Activated CD4-positive, alpha-beta T cell treated with anti-CD3 and anti-CD28 coated beads for 48 hours (primary cell): ENCODE measurements around the gene GPX4.
A peak's percentile ranks its signal among the peaks of the same experiment; 100 is the strongest.

ENCODE experiments used
- DNase-seq: peaks from one replicate; pipeline ENCODE4 v3.0.0-alpha.2; 2020

The GPX4 gene

GRCh38 chr19:1068009-1069001 lies 35.5 kb upstream of the GPX4 start:
- peak; percentile 63 for DNase-seq

GRCh38 chr19:1069009-1069779 lies 34.6 kb upstream of the GPX4 start:
- DNase-seq: peak; percentile 72

- no peak for DNase-seq
Measured at GRCh38 chr19:1070576-1070930, 33.2 kb upstream of the GPX4 start.

DNA sequence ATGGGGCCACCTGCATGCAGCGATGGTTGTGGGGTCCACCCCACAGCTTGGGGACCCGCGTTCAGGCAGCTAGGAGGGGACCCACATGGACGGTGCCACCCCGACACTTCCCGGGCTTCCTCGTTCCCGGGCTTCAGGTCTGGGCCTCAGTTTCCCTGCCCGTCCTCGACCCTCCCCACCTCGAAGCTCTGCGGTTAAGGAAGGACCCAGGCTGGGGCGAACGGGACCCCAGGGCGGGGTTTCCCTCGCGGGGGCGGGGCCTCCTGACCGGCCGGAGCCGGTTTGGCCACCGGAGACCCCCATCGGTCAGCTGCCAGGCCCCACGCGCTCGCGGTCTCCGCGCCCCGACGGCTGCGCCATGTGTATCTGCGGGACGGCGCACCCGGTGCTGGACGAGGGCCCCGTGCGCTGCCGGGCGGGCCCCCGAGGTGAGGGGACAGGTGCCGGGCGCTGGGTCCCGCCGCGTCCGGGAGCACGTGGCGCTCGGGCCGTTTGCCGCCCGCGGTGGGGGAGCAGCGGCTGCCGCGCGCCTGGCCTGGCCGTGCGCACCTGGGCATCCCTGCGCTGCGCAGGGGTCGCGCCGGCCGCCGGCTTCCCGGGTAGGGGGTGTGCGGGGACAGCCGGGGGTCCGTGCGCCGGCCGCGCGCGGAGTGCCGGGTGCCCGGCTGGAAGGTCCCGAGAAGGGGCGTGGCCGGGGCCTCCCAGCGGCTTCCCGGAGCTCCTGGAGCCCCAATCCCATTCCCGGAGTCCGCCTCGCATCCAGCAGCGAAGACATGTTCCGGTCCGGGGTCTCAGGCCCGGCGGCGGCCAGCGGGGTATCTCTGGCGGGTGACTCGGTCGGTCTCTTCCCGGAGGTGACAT lies 32.6 kb upstream of the GPX4 start:
- no peak for DNase-seq

DNA sequence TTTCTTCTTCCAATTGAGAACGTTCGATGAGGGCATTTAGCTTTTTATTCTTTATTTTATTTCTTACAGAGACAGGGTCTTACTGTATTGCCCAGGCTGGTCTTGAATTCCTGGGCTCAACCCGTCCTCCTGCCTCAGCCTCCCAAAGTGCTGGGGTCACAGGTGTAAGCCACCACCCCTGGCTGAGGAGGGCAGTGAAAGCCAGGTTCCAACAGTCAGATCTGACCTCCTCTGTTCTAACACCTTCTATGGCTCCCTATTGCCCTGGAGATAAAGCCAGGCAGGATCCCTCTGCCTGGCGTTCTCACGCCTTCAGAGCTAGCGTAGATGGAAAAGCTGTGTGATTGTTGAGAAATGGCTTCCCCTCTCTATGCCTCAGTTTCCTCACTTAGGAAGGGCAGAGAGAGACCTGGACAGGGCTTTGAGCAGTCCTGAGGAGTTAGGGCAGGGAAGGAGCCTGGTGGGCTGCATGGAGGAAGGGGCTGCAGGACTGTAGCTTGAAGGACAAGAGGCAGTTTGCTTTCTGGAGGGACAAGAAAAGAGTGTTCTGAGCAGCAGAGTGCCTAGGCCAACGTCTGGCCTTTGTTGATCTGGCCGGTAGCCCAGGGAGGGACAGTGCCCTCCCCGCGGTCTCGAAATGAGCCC lies 31.3 kb upstream of the GPX4 start:
- DNase-seq: no peak

DNA sequence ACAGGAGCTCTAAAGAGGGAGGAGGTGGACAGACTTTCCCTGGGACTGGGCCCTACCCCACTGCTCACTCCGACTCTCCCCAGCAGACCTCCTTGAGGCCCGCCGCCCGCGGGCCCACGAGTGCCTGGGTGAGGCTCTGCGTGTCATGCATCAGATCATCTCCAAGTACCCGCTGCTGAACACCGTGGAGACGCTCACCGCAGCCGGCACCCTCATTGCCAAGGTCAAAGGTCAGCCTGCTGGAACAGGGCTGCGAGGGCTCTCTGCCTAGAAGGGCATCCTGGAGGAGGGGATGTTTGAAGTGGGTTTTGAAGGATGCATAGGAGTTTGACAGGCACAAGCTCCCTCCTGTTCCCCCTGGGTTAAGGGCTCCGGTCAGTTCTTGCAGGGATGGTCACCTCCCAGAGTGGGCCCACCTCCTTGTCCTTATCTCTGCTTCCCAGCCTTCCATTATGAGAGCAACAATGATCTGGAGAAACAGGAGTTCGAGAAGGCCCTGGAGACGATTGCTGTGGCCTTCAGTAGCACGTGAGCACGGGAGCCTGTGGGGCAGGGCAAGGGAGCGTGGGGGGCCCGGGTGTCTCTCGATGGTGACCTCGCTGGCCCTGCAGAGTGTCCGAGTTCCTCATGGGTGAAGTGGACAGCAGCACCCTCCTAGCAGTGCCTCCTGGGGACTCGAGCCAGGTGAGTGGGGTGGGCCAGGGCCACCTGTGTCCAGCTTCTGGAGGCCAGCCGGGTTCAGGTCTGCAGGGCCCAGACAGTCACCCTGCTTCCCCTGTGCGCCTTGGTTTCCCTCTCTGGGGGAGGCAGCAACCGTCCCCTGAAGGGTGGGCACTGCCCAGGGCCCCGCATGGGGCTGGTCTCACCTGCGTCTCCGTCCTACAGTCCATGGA lies 30.5 kb upstream of the GPX4 start:
- no peak for DNase-seq

DNA sequence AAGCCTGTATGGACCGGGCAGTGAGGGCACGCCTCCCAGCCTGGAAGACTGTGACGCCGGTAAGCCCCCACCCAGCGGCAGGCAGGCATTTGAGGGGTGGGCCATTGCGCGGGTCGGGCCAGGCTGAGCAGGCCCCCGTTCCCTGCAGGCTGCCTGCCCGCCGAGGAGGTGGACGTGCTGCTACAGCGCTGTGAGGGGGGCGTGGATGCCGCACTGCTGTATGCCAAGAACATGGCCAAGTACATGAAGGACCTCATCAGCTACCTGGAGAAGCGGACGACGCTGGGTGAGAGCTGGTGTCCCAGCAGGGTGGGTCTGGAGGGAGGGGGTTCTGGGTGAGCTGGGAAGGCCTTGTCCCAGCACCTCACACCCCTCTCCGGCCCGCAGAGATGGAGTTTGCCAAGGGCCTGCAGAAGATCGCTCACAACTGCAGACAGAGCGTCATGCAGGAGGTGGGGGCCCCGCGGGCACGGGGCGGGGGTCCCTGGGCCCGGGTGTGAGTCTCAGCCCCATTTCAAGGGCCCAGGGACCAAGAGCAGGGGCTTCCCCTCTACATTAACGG lies 29.8 kb upstream of the GPX4 start:
- no peak for DNase-seq

GRCh38 chr19:1074544-1075283 lies 29.1 kb upstream of the GPX4 start:
- DNase-seq: peak; percentile 84

- DNase-seq: no peak
Measured at GRCh38 chr19:1076046-1076386, 27.8 kb upstream of the GPX4 start.

DNA sequence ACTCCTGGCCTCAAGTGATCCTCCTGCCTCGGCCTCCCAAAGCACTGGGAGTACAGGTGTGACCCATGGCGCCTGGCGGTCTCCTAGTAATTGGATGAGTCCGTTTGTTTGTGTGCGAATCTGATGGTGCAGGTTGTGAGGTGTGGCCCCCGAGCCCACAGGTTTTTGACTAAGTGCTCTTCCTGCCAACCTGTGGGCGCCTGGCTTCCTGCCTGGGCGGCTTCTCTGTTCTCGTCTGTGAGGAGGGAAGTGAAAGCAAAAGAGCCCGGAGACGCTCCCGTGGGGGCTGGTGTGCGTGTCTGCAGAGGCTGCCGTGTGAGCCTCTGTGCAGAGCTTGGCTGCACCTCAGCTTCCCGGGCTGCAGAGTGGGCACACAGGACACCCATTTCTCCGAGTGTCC lies 26.8 kb upstream of the GPX4 start:
- DNase-seq: peak; percentile 94

DNA sequence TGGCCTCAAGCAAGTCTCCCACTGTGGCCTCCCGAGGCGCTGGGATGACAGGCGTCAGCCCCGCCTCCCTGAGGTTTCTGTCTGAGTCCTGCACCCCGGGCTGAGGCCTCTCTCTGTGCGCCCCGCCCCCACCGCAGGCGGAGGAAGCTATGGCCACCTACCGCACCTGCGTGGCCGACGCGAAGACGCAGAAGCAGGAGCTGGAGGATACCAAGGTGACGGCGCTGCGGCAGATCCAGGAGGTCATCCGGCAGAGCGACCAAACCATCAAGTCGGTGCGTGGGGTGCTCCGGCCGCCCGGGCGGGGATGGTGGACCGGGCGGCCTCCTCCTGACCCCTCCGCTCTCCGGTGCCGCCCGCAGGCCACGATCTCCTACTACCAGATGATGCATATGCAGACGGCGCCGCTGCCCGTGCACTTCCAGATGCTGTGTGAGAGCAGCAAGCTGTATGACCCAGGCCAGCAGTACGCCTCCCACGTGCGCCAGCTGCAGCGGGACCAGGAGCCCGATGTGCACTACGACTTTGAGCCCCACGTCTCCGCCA lies 24.2 kb upstream of the GPX4 start:
- DNase-seq: peak; percentile 90

DNA sequence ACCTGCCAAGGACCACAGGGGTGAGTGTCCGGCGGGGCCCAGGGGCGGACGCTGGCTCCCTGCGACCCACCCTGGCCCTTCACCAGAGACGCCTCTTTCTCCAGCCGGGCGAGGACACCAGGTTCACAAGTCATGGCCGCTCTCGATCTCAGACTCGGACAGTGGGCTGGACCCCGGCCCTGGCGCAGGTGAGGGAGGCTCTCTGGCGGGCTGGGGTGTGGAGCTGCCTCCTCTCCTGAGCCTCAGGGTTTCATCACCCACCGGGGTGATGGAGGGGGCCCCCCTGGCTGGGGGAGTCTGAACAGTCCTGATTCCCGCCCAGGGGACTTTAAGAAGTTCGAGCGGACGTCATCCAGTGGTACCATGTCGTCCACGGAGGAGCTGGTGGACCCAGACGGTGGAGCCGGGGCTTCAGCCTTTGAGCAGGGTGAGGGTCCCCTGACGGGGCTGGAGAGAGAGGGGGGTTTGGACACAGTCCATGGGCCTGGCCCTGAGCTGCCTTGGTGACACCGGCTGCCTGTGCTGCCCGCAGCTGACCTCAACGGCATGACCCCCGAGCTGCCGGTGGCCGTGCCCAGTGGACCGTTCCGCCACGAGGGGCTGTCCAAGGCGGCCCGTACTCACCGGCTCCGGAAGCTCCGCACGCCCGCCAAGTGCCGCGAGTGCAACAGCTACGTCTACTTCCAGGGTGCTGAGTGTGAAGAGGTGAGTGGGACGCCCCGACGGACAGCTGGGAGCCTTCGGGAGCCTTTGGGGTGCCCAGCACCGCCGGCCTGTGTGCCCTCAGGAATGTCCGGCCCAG lies 23.2 kb upstream of the GPX4 start:
- DNase-seq: no peak

DNA sequence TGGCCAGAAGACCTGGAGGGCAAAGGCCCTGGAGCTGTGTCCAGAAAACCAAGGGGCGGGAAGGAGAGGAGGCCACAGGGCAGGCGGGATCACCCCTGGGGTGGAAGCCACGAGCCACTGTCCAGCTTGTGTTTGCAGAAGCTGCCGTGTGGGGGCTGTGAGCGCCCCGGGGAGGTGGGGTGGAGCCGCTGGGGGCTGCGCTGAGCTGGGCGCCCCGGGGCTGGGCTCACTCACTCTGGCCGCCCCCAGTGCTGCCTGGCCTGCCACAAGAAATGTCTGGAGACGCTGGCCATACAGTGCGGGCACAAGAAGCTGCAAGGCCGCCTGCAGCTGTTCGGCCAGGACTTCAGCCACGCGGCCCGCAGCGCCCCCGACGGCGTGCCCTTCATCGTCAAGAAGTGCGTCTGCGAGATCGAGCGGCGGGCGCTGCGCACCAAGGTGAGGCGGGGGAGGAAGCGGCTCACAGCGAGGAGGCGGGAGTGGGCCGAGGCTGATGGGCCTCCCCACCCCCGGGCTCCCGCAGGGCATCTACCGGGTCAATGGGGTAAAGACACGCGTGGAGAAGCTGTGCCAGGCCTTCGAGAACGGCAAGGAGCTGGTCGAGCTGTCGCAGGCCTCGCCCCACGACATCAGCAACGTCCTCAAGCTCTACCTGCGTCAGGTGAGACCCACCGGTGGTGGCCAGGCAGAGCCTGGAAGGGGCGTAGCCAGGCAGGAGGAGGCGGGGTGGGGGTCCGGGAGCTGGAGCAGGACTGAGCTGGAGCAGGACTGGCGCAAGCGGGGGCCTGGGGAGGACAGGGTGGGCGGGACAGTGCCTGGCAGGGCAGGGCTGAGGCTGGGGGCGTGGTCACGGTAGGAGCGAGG lies 22.3 kb upstream of the GPX4 start:
- DNase-seq: no peak

DNA sequence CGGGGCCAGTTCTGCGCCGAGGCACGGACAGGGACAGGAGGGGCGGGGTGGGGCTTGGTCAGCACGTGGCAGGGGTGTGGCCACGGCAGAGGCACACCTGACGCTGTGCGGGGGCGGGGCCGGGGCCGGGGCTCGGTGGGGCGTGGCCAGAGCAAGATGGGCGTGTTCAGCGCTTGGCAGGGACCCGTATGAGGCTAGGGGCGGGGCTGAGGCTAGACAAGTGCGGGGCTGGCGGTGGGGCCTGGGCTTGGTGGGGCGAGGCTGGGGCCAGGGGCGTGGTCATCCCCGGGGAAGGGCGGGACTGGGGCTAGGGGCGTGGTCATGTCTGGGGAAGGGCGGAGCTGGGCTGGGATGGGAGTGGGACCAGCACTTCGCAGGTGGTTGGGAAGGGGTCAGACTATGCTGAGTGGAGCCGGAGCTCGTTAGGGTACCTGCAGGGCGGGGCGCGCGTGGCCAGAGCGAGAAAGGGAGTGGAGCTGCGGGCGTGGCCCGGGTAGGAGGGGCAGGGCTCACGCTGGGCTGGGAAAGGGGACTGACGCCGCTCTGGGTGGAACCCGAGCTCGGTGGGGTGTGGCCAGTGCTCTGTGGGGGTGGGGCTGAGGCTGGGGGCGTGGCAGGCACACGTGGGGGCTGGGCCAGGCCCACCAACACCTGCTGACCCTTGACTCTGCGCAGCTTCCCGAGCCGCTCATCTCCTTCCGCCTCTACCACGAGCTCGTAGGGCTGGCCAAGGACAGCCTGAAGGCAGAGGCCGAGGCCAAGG lies 21.4 kb upstream of the GPX4 start:
- peak; percentile 93 for DNase-seq

- no peak for DNase-seq
Measured at GRCh38 chr19:1082928-1083816, 20.6 kb upstream of the GPX4 start.
